SK-N-SH (cell line): ENCODE data around the gene SH3RF2. TPM values are rescaled to one million over a fixed set of nuclear protein-coding genes. Genes with fewer than 3 reads are reported as not detected.

Experiments used
- CTCF ChIA-PET: fragments of 300-600, 350-600 bp; formaldehyde crosslinking; extraction: SDS; loops from one replicate; lab custom pipeline; 2021; lab: Yijun Ruan, JAX
- POLR2A ChIA-PET: fragments of 350-600 bp; sonication (Branson Sonifier 250); formaldehyde crosslinking; extraction: SDS; loops from one replicate; lab custom pipeline; 2020; ENCODE audit warnings: antibody characterized with exemption, inconsistent platforms; lab: Yijun Ruan, JAX
- DNase-seq: peaks from one replicate; pipeline ENCODE4 v3.0.0; 2012
- H2AFZ ChIP-seq: fragments of 200-600 bp; sonication (generic); 2 replicates; pipeline ENCODE4 v1.8.1; 2016; ENCODE audit warnings: antibody characterized with exemption, mild to moderate bottlenecking, low read depth
- H3F3A ChIP-seq: fragments of 200-600 bp; sonication (generic); replicated peaks from 2 replicates; pipeline ENCODE3; 2016; ENCODE audit warnings: antibody characterized with exemption, mild to moderate bottlenecking; ENCODE audit not compliant: insufficient read depth
- H3K27ac ChIP-seq, 2 experiments: fragments of 200-500 bp in 1 of 2; fragments of 200-600 bp in 1 of 2; sonication (Bioruptor generic) in 1 of 2; sonication (generic), shearing (Covaris generic) in 1 of 2; 2 replicates each; pipeline versions ENCODE4 v1.5.1 to v1.6.1; 2014 to 2016; ENCODE audit warnings: low read depth in 2 of 2, inconsistent platforms in 1 of 2, low read length in 1 of 2, mild to moderate bottlenecking in 1 of 2, mixed read lengths in 1 of 2
- H3K27me3 ChIP-seq: fragments of 200-600 bp; sonication (generic), shearing (Covaris generic); 2 replicates; pipeline ENCODE4 v1.6.1; 2016; ENCODE audit warnings: mixed run types; ENCODE audit not compliant: insufficient read depth
- H3K36me3 ChIP-seq, 2 experiments: fragments of 200-500 bp in 1 of 2; fragments of 200-600 bp in 1 of 2; sonication (Bioruptor generic) in 1 of 2; sonication (generic) in 1 of 2; replicated peaks in 1 of 2; 2 replicates each; pipeline versions ENCODE3 to v1.5.1; 2014 to 2016; ENCODE audit warnings: low read length in 1 of 2, mild to moderate bottlenecking in 1 of 2; ENCODE audit not compliant: insufficient read depth in 2 of 2, control insufficient read depth in 1 of 2
- H3K4me1 ChIP-seq, 2 experiments: fragments of 200-500 bp in 1 of 2; fragments of 200-600 bp in 1 of 2; sonication (Bioruptor generic) in 1 of 2; sonication (generic), shearing (Covaris generic) in 1 of 2; 2 replicates each; pipeline versions ENCODE4 v1.5.1 to v1.6.1; 2014 to 2016; ENCODE audit warnings: low read depth in 1 of 2, low read length in 1 of 2, mixed run types in 1 of 2; ENCODE audit not compliant: insufficient read depth in 2 of 2, control insufficient read depth in 1 of 2
- H3K4me2 ChIP-seq: fragments of 200-600 bp; sonication (generic), shearing (Covaris generic); 2 replicates; pipeline ENCODE4 v1.6.1; 2017; ENCODE audit warnings: mixed run types
- H3K4me3 ChIP-seq, 2 experiments: fragments of 200-500 bp in 1 of 2; fragments of 200-600 bp in 1 of 2; sonication (Bioruptor generic) in 1 of 2; sonication (generic), shearing (Covaris generic) in 1 of 2; 2 replicates each; pipeline versions ENCODE4 v1.5.1 to v1.8.1; 2014 to 2016; ENCODE audit warnings: low read depth in 2 of 2, inconsistent platforms in 1 of 2, low read length in 1 of 2, mild to moderate bottlenecking in 1 of 2, mixed read lengths in 1 of 2, moderate library complexity in 1 of 2
- H3K79me2 ChIP-seq: fragments of 200-600 bp; sonication (generic); 2 replicates; pipeline ENCODE4 v1.8.1; 2017; ENCODE audit warnings: mild to moderate bottlenecking; ENCODE audit not compliant: insufficient read depth
- H3K9ac ChIP-seq: fragments of 200-600 bp; sonication (generic); 2 replicates; pipeline ENCODE4 v1.6.1; 2017; ENCODE audit warnings: mixed run types
- H3K9me2 ChIP-seq: fragments of 200-600 bp; sonication (generic); 2 replicates; pipeline ENCODE4 v1.6.1; 2017; ENCODE audit warnings: mixed run types
- H3K9me3 ChIP-seq: fragments of 200-600 bp; sonication (generic); 2 replicates; pipeline ENCODE4 v1.6.1; 2017; ENCODE audit warnings: mixed run types, mild to moderate bottlenecking, moderate library complexity
- H4K20me1 ChIP-seq: fragments of 200-600 bp; sonication (generic); 2 replicates; pipeline ENCODE4 v1.6.1; 2017; ENCODE audit warnings: mild to moderate bottlenecking, mixed run types; ENCODE audit not compliant: insufficient read depth
- CHD2 ChIP-seq: fragments of 150-350 bp; IDR thresholded peaks from 2 replicates; pipeline ENCODE4 v1.6.1; 2018; ENCODE audit warnings: low read length; ENCODE audit not compliant: partially characterized antibody
- FOXJ3 ChIP-seq: sonication (generic); formaldehyde crosslinking; IDR thresholded peaks from 2 replicates; pipeline ENCODE4 v1.5.1; 2020; ENCODE audit warnings: mild to moderate bottlenecking, missing genetic modification reagents
- GATA2 ChIP-seq: sonication (generic); formaldehyde crosslinking; IDR thresholded peaks from 2 replicates; pipeline ENCODE4 v1.5.0; 2020; ENCODE audit warnings: mild to moderate bottlenecking, missing genetic modification reagents
- JUND ChIP-seq: IDR thresholded peaks from 2 replicates; pipeline ENCODE4 v1.4.0; 2012
- NFIC ChIP-seq: IDR thresholded peaks from 2 replicates; pipeline ENCODE4 v1.4.0; 2012; ENCODE audit warnings: borderline replicate concordance
- NRF1 ChIP-seq: IDR thresholded peaks from 2 replicates; pipeline ENCODE4 v1.6.1; 2012; ENCODE audit warnings: low read depth, mild to moderate bottlenecking, low read length
- POLR2AphosphoS5 ChIP-seq: IDR thresholded peaks from 2 replicates; pipeline ENCODE4 v1.6.1; 2012; ENCODE audit warnings: low read depth, low read length
- RAD21 ChIP-seq: IDR thresholded peaks from 2 replicates; pipeline ENCODE4 v1.6.1; 2012; ENCODE audit warnings: mild to moderate bottlenecking, low read length
- RFX5 ChIP-seq: IDR thresholded peaks from 2 replicates; pipeline ENCODE4 v1.6.1; 2012; ENCODE audit warnings: mild to moderate bottlenecking, improper control_type of control experiment, low read length
- SIN3A ChIP-seq: IDR thresholded peaks from 2 replicates; pipeline ENCODE4 v1.6.1; 2012; ENCODE audit warnings: low read depth, mild to moderate bottlenecking, low read length, moderate library complexity, borderline replicate concordance
- TEAD4 ChIP-seq: IDR thresholded peaks from 2 replicates; pipeline ENCODE4 v1.4.0; 2012; ENCODE audit warnings: mild to moderate bottlenecking, borderline replicate concordance; ENCODE audit not compliant: insufficient read depth
- WGBS: methylation state at CpG from one replicate; pipeline ENCODE4 v1.1.6; 2017; ENCODE audit warnings: low lambda C conversion rate; 5-methylcytosine and 5-hydroxymethylcytosine counted together
- polyA plus RNA-seq, 3 experiments: library from polyadenylated mRNA; depleted of rRNA; stranded (reverse); fragments of >200 nt; gene quantifications; 2 replicates each; pipeline ENCODE4 v1.2.3, GENCODE V29; 2012
- TF ChIP-seq, protein P1 (sequence below): IDR thresholded peaks from 2 replicates; pipeline ENCODE4; 2012

The SH3RF2 gene
- polyA plus RNA-seq, 1 of the 3 experiments (the other 2 are of a cell fraction): 0.87 TPM

DNA sequence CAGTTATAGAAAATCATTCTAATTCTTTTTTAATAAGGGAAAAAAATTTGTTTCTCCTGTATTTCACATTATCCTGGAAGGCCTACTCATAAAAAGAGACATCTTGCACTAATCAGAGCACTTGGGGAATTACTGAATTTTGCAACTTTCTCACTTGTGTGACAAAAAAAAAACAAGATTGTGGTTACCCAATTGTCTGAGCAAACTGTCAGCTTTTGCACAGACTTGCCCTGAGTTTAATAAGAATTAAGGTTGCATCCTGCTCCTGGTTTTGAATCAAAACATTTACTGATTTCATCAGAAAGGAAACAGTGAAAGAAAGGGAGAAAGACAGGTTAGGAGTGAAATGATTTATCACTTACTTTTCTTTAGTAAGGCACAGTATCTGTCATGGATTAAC lies 10.6 kb upstream of the SH3RF2 start:
- TF ChIP-seq RFX5 (no peak), POLR2AphosphoS5 (no peak), NRF1 (no peak), RAD21 (no peak), FOXJ3 (no peak), JUND (no peak), NFIC (no peak)
- TF ChIP-seq, protein P1, sequence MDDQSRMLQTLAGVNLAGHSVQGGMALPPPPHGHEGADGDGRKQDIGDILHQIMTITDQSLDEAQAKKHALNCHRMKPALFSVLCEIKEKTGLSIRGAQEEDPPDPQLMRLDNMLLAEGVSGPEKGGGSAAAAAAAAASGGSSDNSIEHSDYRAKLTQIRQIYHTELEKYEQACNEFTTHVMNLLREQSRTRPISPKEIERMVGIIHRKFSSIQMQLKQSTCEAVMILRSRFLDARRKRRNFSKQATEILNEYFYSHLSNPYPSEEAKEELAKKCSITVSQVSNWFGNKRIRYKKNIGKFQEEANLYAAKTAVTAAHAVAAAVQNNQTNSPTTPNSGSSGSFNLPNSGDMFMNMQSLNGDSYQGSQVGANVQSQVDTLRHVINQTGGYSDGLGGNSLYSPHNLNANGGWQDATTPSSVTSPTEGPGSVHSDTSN: 0 out of 2 replicates have a peak, but pooled peaks have one; percentile 4
- no peaks in the 10 kb centered on the region for H3K27me3 ChIP-seq
- H3K9ac ChIP-seq: no peak overlapping the region
- H3K27ac ChIP-seq: peak overlapping the region; percentile 71 to 77; a peak in 3 of 4 replicates
- no peak overlapping the region for H3K4me2 ChIP-seq
- ChIA-PET POLR2A (interaction anchor here (0.6 kb wide), 1 partner anchor 257 kb away, joined by 4 read pairs; no protein-coding TSS in a partner anchor), CTCF (interaction anchor here (0.6 kb wide), 1 partner anchor 76 kb away, joined by 3 read pairs; no protein-coding TSS in a partner anchor)
- H3F3A ChIP-seq: peaks cover 24% of the 10 kb centered on the region
- H3K4me3 ChIP-seq: no peak overlapping the region
- no peak for DNase-seq
- no peaks in the 10 kb centered on the region for H3K79me2 ChIP-seq
- no peaks in the 10 kb centered on the region for H3K9me3 ChIP-seq
- H3K9me2 ChIP-seq: no peaks in the 10 kb centered on the region
- no peaks in the 10 kb centered on the region for H4K20me1 ChIP-seq
- H2AFZ ChIP-seq: no peak overlapping the region
- no peaks in the 10 kb centered on the region for H3K36me3 ChIP-seq
- peaks cover 0 to 19% of the 10 kb centered on the region in 2 experiments; a peak in 3 of 4 replicates for H3K4me1 ChIP-seq

DNA sequence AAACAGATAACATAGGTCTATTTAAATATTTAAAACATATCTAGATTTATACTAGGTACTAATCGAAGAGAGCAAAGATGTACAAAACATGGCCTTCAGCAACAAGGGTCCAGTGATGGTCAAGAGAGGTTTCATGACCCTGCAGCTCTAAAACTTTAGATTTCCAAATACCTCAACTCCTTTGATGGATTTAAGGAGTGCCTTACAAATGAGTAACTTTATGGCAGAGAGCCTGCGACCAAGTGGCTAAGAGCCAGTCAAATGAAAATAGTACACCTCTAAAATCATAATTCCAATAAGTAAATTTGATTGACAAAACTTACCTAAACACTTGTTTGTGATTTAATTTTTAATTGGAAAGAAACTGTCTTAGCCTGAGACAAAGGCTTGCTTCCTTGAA lies 4.7 kb upstream of the SH3RF2 start:
- WGBS: 62% methylated on average over 2 of the region's 2 CpGs

More for the DNA sequence above, 4.7 kb upstream of the SH3RF2 start:
- Histone ChIP-seq H3K27ac (no peak overlapping the region), H4K20me1 (no peaks in the 10 kb centered on the region), H2AFZ (no peak overlapping the region), H3K36me3 (no peaks in the 10 kb centered on the region), H3K4me3 (no peak overlapping the region), H3F3A (peaks cover 22% of the 10 kb centered on the region), H3K4me2 (no peak overlapping the region), H3K9me3 (no peaks in the 10 kb centered on the region), H3K27me3 (no peaks in the 10 kb centered on the region), H3K9me2 (no peaks in the 10 kb centered on the region)
- POLR2A ChIA-PET: no interaction called here
- no peak for TF ChIP-seq TEAD4
- TF ChIP-seq CHD2: no peak
- no peak for TF ChIP-seq SIN3A
- TF ChIP-seq NFIC: peak; percentile 23; the same call in 1 of the 2 replicates
- no peak for TF ChIP-seq GATA2
- TF ChIP-seq, protein P1: no peak
- TF ChIP-seq, all 33 proteins: peak for 1
- CTCF ChIA-PET: interaction anchor here (0.6 kb wide), 1 partner anchor 244 kb away, joined by 3 read pairs; no protein-coding TSS in a partner anchor
- Histone ChIP-seq H3K79me2 (no peaks in the 10 kb centered on the region), H3K9ac (no peak overlapping the region), H3K4me1 (peaks cover 0 to 16% of the 10 kb centered on the region in 2 experiments; a peak in 2 of 4 replicates)
- DNase-seq: no peak
